Measurements from ENCODE around the gene HLA-DPB1. TPM values are rescaled to one million over a fixed set of nuclear protein-coding genes. Genes with fewer than 3 reads are reported as not detected.
A peak's percentile ranks its signal among the peaks of the same experiment; 100 is the strongest.

Gene HLA-DPB1
- total and polyA plus RNA-seq, 7 experiments from 2014 or later = 13.7 to 308 (median 43.3) TPM

DNA sequence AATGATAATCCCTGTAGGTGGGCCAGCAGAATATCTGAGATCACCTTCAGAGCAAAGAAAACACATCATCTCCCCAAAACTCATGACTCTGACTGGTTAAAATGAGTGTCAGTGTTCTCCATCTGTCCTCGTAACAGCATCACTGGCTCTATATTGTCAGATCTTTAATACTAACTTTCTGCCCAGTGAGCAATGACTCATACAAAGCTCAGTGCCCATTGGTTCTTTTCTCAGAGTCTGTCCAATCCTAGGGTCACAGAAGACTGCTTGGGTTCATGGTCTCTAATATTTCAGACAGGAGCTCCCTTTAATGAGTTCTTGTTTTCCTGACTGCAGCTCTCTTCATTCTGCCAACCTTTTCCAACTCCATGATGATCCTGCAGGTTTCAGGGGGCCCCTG, 36.4 kb downstream of the HLA-DPB1 start:
- intact Hi-C loops (cut with micrococcal nuclease) = no loop called here
- POLR2A ChIA-PET = no interaction called here
- CTCF ChIA-PET = interaction anchor here (0.5 kb wide), 1 partner anchor 915 kb away, joined by 3 read pairs; no protein-coding TSS in a partner anchor

DNA sequence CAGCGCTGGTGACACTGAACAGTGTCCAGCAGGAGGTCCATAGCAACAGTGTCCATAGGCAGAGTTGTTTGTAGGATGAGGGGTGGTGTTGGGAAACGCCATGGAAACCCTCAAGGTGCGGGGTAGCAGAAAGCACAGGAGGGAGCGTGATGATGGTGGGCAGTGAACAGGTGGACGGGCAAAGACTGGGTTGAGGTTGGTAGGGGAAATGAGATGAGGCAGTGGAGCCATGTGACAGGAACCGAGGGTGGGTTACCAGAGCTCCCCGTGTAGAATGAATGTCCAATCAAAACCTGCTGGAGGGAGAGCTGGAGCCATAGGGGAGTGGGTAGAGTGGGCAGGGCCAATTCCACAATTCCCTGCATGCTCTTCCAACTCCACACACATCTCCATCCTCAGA, 38.0 kb downstream of the HLA-DPB1 start:
- DNase-seq (no peak), ATAC-seq (no peak)
- H3K4me3 ChIP-seq (ENCODE audit: low read length) = no peak overlapping the region
- intact Hi-C loops (cut with micrococcal nuclease) = no loop called here
- H3K27ac Mint-ChIP-seq = peak overlapping the region in 1 of 9 donors; percentile 69
- H3K9me3 ChIP-seq (ENCODE audit: control insufficient read depth in 2 of 3, low read length in 3 of 3) = no peaks in the 10 kb centered on the region
- ChIA-PET CTCF (interaction anchor here (1.4 kb wide), 1 partner anchor 135 kb away, joined by 4 read pairs; no protein-coding TSS in a partner anchor), POLR2A (interaction anchor here (0.5 kb wide), 1 partner anchor 280 kb away, joined by 3 read pairs; no protein-coding TSS in a partner anchor)
- no peaks in the 10 kb centered on the region for H3K9me3 Mint-ChIP-seq
- peaks cover 65 to 90% (median 84%) of the 10 kb centered on the region in 5 donors for H3K27me3 Mint-ChIP-seq
- H3K27me3 ChIP-seq (ENCODE audit: control insufficient read depth in 2 of 2, insufficient read depth in 2 of 2, low read length in 2 of 2) = peaks cover 0 to 10% of the 10 kb centered on the region in 2 donors
- H3K27ac ChIP-seq (ENCODE audit: low read depth, low read length) = no peak overlapping the region
- peaks cover 0 to 4% of the 10 kb centered on the region in 2 donors for H3K4me1 ChIP-seq (ENCODE audit: control insufficient read depth in 2 of 2, insufficient read depth in 2 of 2, low read length in 2 of 2)
- no peak overlapping the region for H3K4me3 Mint-ChIP-seq
- peaks cover 4 to 21% (median 13%) of the 10 kb centered on the region in 7 donors for H3K4me1 Mint-ChIP-seq
- no peaks in the 10 kb centered on the region for H3K36me3 Mint-ChIP-seq
- no peaks in the 10 kb centered on the region for H3K36me3 ChIP-seq (ENCODE audit: control insufficient read depth in 2 of 3, insufficient read depth in 3 of 3, low read length in 3 of 3)

More for the DNA sequence above, 36.4 kb downstream of the HLA-DPB1 start:
- Histone ChIP-seq H3K9me3 (ENCODE audit: control insufficient read depth in 2 of 3, low read length in 3 of 3) (no peaks in the 10 kb centered on the region), H3K27ac (ENCODE audit: low read depth, low read length) (no peak overlapping the region), H3K4me3 (ENCODE audit: low read length) (no peak overlapping the region), H3K36me3 (ENCODE audit: control insufficient read depth in 2 of 3, insufficient read depth in 3 of 3, low read length in 3 of 3) (no peaks in the 10 kb centered on the region), H3K27me3 (ENCODE audit: control insufficient read depth in 2 of 2, insufficient read depth in 2 of 2, low read length in 2 of 2) (peaks cover 0 to 6% of the 10 kb centered on the region in 2 donors), H3K4me1 (ENCODE audit: control insufficient read depth in 2 of 2, insufficient read depth in 2 of 2, low read length in 2 of 2) (peaks cover 0 to 4% of the 10 kb centered on the region in 2 donors)
- no peaks in the 10 kb centered on the region for H3K9me3 Mint-ChIP-seq
- DNase-seq (peak in 7 of 9 donors; percentile 19 to 55 (median 31)), ATAC-seq (peak; percentile 97)
- no peaks in the 10 kb centered on the region for H3K36me3 Mint-ChIP-seq
- H3K4me3 Mint-ChIP-seq = no peak overlapping the region
- H3K27ac Mint-ChIP-seq = no peak overlapping the region
- peaks cover 0 to 10% (median 7%) of the 10 kb centered on the region in 7 donors for H3K4me1 Mint-ChIP-seq
- H3K27me3 Mint-ChIP-seq = peaks cover 68 to 85% (median 80%) of the 10 kb centered on the region in 5 donors

DNA sequence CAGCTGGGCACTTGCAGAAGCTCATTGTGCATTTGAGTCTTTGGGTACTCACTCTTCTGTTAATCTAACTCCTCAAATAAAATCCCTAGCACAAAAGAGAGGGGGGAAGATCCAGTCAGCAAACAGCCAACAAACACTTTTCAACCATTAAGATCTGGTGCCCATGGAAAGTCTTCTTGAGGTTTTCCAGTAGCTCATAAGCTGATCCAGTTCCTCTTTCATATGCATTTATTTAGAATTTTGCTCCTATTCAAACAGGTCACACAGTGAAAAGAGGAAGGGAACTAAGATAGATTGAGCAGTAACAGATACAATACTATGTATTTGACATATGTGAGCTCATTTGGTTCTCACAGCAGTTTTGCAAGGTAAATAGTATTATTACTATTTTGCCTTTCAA, 38.6 kb downstream of the HLA-DPB1 start:
- Histone ChIP-seq H3K9me3 (ENCODE audit: control insufficient read depth in 2 of 3, low read length in 3 of 3) (no peaks in the 10 kb centered on the region), H3K36me3 (ENCODE audit: control insufficient read depth in 2 of 3, insufficient read depth in 3 of 3, low read length in 3 of 3) (no peaks in the 10 kb centered on the region), H3K27me3 (ENCODE audit: control insufficient read depth in 2 of 2, insufficient read depth in 2 of 2, low read length in 2 of 2) (peaks cover 0 to 11% of the 10 kb centered on the region in 2 donors), H3K4me3 (ENCODE audit: low read length) (no peak overlapping the region), H3K4me1 (ENCODE audit: control insufficient read depth in 2 of 2, insufficient read depth in 2 of 2, low read length in 2 of 2) (peaks cover 0 to 4% of the 10 kb centered on the region in 2 donors), H3K27ac (ENCODE audit: low read depth, low read length) (no peak overlapping the region)
- Mint-ChIP-seq H3K27ac (no peak overlapping the region), H3K9me3 (no peaks in the 10 kb centered on the region), H3K27me3 (peaks cover 60 to 89% (median 81%) of the 10 kb centered on the region in 5 donors), H3K4me3 (no peak overlapping the region), H3K36me3 (no peaks in the 10 kb centered on the region), H3K4me1 (peaks cover 4 to 21% (median 13%) of the 10 kb centered on the region in 7 donors)
- POLR2A ChIA-PET = interaction anchor here (0.5 kb wide), 1 partner anchor 279 kb away, joined by 3 read pairs; no protein-coding TSS in a partner anchor
- intact Hi-C loops (cut with micrococcal nuclease) = no loop called here
- CTCF ChIA-PET = interaction anchor here (1.4 kb wide), 1 partner anchor 134 kb away, joined by 4 read pairs; no protein-coding TSS in a partner anchor
- no peak for DNase-seq
- no peak for ATAC-seq

DNA sequence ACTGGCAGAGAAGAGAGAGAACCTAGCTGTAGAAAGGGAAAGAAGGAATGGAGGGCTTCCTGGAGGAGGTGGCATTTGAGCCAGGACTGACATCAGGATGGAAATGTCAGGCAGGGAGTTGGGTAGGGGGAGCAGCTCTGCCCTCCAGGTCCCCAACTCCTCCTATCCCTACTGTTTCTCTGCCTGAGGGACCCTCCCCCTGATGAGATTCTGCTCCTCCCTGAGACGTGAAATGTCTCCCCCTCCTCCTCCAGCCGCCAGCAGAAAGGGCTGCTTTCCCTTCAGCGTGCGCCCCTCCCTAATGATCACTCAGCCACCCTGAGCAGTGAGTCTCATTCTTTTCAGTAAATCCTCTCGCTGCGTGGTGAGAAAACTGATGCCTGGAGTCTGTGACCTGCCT, 40.6 kb downstream of the HLA-DPB1 start:
- Histone ChIP-seq H3K9me3 (ENCODE audit: control insufficient read depth in 2 of 3, low read length in 3 of 3) (no peaks in the 10 kb centered on the region), H3K27ac (ENCODE audit: low read depth, low read length) (no peak overlapping the region), H3K27me3 (ENCODE audit: control insufficient read depth in 2 of 2, insufficient read depth in 2 of 2, low read length in 2 of 2) (peaks cover 0 to 12% of the 10 kb centered on the region in 2 donors), H3K36me3 (ENCODE audit: control insufficient read depth in 2 of 3, insufficient read depth in 3 of 3, low read length in 3 of 3) (no peaks in the 10 kb centered on the region), H3K4me1 (ENCODE audit: control insufficient read depth in 2 of 2, insufficient read depth in 2 of 2, low read length in 2 of 2) (peaks cover 0 to 4% of the 10 kb centered on the region in 2 donors), H3K4me3 (ENCODE audit: low read length) (no peak overlapping the region)
- ATAC-seq (no peak), DNase-seq (no peak)
- peaks cover 53 to 89% (median 66%) of the 10 kb centered on the region in 5 donors for H3K27me3 Mint-ChIP-seq
- intact Hi-C loops (cut with micrococcal nuclease) = loop anchor here in 1 of 2 donors (5.0 kb wide), 1 partner anchor 46 kb away; no protein-coding TSS in a partner anchor
- ChIA-PET POLR2A (no interaction called here), CTCF (interaction anchor here (1.4 kb wide), 1 partner anchor 117 kb away, joined by 3 read pairs; no protein-coding TSS in a partner anchor)
- H3K27ac Mint-ChIP-seq = no peak overlapping the region
- H3K36me3 Mint-ChIP-seq = no peaks in the 10 kb centered on the region
- peaks cover 4 to 21% (median 13%) of the 10 kb centered on the region in 7 donors for H3K4me1 Mint-ChIP-seq
- H3K9me3 Mint-ChIP-seq = no peaks in the 10 kb centered on the region
- H3K4me3 Mint-ChIP-seq = peak overlapping the region in 1 of 10 donors; percentile 61

DNA sequence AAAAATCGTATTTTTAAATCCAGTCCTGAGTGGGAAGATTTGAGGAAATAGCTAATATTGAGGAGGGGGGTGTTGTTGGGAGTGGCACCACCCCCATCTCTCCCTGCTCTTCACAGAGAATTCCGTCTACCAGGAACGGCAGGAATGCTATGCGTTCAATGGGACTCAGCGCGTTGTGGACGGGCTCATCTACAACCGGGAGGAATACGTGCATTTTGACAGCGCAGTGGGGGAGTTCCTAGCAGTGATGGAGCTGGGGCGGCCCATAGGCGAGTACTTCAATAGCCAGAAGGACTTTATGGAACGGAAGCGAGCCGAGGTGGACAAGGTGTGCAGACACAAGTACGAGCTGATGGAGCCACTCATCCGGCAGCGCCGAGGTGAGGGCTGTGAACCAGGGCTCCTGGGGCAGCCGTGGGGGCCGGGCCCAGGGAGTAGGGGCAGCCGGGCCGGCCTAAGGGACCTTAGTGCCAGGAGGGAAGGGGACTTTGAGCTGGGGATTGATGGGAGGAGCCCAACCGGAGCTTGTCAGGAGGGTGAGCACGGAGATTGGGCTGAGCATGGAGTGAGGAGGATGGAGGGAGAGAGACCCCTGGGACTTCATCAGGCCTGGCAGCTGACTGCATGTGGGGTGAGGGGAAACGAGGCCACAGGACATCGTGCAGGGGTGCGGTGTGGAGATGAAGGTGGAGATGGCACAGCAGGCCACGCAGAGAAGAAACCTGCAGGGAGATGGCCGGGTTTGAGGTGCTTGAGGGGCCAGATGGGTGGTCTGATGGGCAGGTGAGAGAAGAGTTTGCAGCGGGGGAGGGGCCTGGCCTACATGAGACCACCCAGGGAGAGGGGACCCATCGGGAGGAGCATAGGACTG, 41.3 kb downstream of the HLA-DPB1 start:
- no peak overlapping the region for H3K27ac Mint-ChIP-seq
- H3K4me1 Mint-ChIP-seq = peaks cover 4 to 21% (median 13%) of the 10 kb centered on the region in 7 donors
- no peaks in the 10 kb centered on the region for H3K9me3 Mint-ChIP-seq
- Histone ChIP-seq H3K36me3 (ENCODE audit: control insufficient read depth in 2 of 3, insufficient read depth in 3 of 3, low read length in 3 of 3) (no peaks in the 10 kb centered on the region), H3K27ac (ENCODE audit: low read depth, low read length) (no peak overlapping the region), H3K4me3 (ENCODE audit: low read length) (no peak overlapping the region), H3K27me3 (ENCODE audit: control insufficient read depth in 2 of 2, insufficient read depth in 2 of 2, low read length in 2 of 2) (peaks cover 0 to 12% of the 10 kb centered on the region in 2 donors), H3K4me1 (ENCODE audit: control insufficient read depth in 2 of 2, insufficient read depth in 2 of 2, low read length in 2 of 2) (peaks cover 0 to 4% of the 10 kb centered on the region in 2 donors), H3K9me3 (ENCODE audit: control insufficient read depth in 2 of 3, low read length in 3 of 3) (no peaks in the 10 kb centered on the region)
- DNase-seq = no peak
- no peaks in the 10 kb centered on the region for H3K36me3 Mint-ChIP-seq
- ATAC-seq = no peak
- intact Hi-C loops (cut with micrococcal nuclease) = loop anchor here in 1 of 2 donors (5.0 kb wide), 1 partner anchor 45 kb away; no protein-coding TSS in a partner anchor
- ChIA-PET POLR2A (interaction anchor here (0.6 to 0.9 kb wide), 2 partner anchors 20 to 132 kb away, joined by 3 to 5 read pairs; no protein-coding TSS in a partner anchor), CTCF (interaction anchor here (1.4 to 1.5 kb wide), 2 partner anchors 118 to 131 kb away, joined by 3 to 7 read pairs; no protein-coding TSS in a partner anchor)
- H3K27me3 Mint-ChIP-seq = peaks cover 53 to 92% (median 61%) of the 10 kb centered on the region in 5 donors
- H3K4me3 Mint-ChIP-seq = peak overlapping the region in 5 of 10 donors; percentile 21 to 61 (median 35)

DNA sequence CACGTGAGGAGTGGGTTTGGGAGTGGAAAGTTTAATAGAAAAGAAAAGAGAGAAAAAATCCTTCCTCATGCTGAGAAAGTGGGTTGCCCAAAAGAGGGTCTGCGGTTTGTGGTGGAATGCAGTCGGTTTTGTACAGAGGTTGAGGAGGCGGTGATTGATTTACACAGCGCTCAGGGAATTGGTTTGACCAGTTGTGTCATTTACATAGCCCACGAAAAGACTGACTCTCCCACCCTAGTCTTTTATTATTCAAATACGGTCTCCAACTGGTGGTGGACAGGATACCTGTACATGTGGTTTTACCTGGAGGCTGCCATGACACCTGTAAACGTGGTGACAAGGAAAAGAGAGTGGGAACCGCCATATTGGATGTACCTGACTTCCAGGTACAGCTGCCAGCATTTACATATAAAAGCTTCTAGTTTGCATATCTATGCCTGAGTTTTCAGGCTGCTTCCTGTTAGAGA, 42.1 kb downstream of the HLA-DPB1 start:
- H3K36me3 ChIP-seq (ENCODE audit: control insufficient read depth in 2 of 3, insufficient read depth in 3 of 3, low read length in 3 of 3) = no peaks in the 10 kb centered on the region
- H3K4me3 ChIP-seq (ENCODE audit: low read length) = no peak overlapping the region
- intact Hi-C loops (cut with micrococcal nuclease) = loop anchor here (1.0 to 5.0 kb wide), 8 partner anchors 30 to 227 kb away; no protein-coding TSS in a partner anchor
- no peak for DNase-seq
- Mint-ChIP-seq H3K4me3 (peak overlapping the region in 2 of 10 donors; percentile 32 to 35), H3K4me1 (peaks cover 4 to 21% (median 13%) of the 10 kb centered on the region in 7 donors), H3K36me3 (no peaks in the 10 kb centered on the region), H3K27ac (no peak overlapping the region), H3K27me3 (peaks cover 45 to 87% (median 53%) of the 10 kb centered on the region in 5 donors), H3K9me3 (peaks cover 0 to 3% (median 0%) of the 10 kb centered on the region in 11 donors)
- H3K27ac ChIP-seq (ENCODE audit: low read depth, low read length) = no peak overlapping the region
- ChIA-PET CTCF (interaction anchor here (1.4 to 1.5 kb wide), 2 partner anchors 119 to 131 kb away, joined by 3 to 7 read pairs; no protein-coding TSS in a partner anchor), POLR2A (interaction anchor here (0.6 to 0.9 kb wide), 2 partner anchors 21 to 131 kb away, joined by 3 to 5 read pairs; no protein-coding TSS in a partner anchor)
- H3K9me3 ChIP-seq (ENCODE audit: control insufficient read depth in 2 of 3, low read length in 3 of 3) = no peaks in the 10 kb centered on the region
- H3K27me3 ChIP-seq (ENCODE audit: control insufficient read depth in 2 of 2, insufficient read depth in 2 of 2, low read length in 2 of 2) = peaks cover 0 to 12% of the 10 kb centered on the region in 2 donors
- H3K4me1 ChIP-seq (ENCODE audit: control insufficient read depth in 2 of 2, insufficient read depth in 2 of 2, low read length in 2 of 2) = peaks cover 0 to 4% of the 10 kb centered on the region in 2 donors
- no peak for ATAC-seq

Measured in naive thymus-derived CD4-positive, alpha-beta T cell (primary cell).